Hepatocyte (in vitro differentiated cells): ENCODE data around the gene UGT1A5.

Experiments
- CTCF ChIP-seq: fragments of 200-600 bp; sonication (generic); IDR thresholded peaks from 2 replicates; pipeline ENCODE4 v1.5.1; 2016; ENCODE audit warnings: antibody characterized with exemption, mild to moderate bottlenecking; ENCODE audit not compliant: poor library complexity
- EZH2 ChIP-seq: fragments of 200-600 bp; sonication (generic); IDR thresholded peaks from 2 replicates; pipeline ENCODE4 v1.6.1; 2016; ENCODE audit warnings: antibody characterized with exemption, mild to moderate bottlenecking, borderline replicate concordance
- EZH2phosphoT487 ChIP-seq: fragments of 200-600 bp; sonication (generic); IDR thresholded peaks from one replicate; pipeline ENCODE4 v1.6.1; 2018; ENCODE audit warnings: antibody characterized with exemption, mild to moderate bottlenecking, low read depth, moderate library complexity; ENCODE audit not compliant: unreplicated experiment, severe bottlenecking

GRCh38 chr2:233817361-233817911 lies 104.7 kb downstream of the UGT1A5 start:
- TF ChIP-seq CTCF (no peak), EZH2 (no peak), EZH2phosphoT487 (no peak)
